Peyer's patch (tissue), 4 donors: ENCODE data around the gene RPEL1.

ENCODE experiments used
- CTCF ChIP-seq, 6 experiments: fragments of 450-650 bp in 4 of 6; fragments of 200-600 bp in 2 of 6; sonication (generic) in 1 of 6; IDR thresholded peaks; one replicate each; pipeline ENCODE4 v1.5.1; 2017 to 2019; ENCODE audit warnings: antibody characterized with exemption in 6 of 6, mild to moderate bottlenecking in 3 of 6, moderate library complexity in 1 of 6
- POLR2A ChIP-seq, 2 donors: fragments of 450-650 bp; IDR thresholded peaks; one replicate each; pipeline ENCODE4 v1.5.1; 2017; ENCODE audit warnings: antibody characterized with exemption in 2 of 2, mild to moderate bottlenecking in 2 of 2, moderate library complexity in 2 of 2

GRCh38 chr10:103244666-103245271, 918 bp upstream of the RPEL1 start:
- peak; percentile 64 to 93 (median 86) for TF ChIP-seq CTCF (IDR thresholded peaks at IDR 0.05)
- TF ChIP-seq POLR2A (IDR thresholded peaks at IDR 0.05), result no peak
